SIG-M5 treated with dmso at 0.1 percent for 504 hours (cell line): Measurements from ENCODE around the gene METTL13.

ENCODE experiments used
- DNase-seq: peaks from one replicate; lab custom pipeline; 2025; ENCODE audit not compliant: unreplicated experiment; lab: John Stamatoyannopoulos, UW

The METTL13 gene

DNA sequence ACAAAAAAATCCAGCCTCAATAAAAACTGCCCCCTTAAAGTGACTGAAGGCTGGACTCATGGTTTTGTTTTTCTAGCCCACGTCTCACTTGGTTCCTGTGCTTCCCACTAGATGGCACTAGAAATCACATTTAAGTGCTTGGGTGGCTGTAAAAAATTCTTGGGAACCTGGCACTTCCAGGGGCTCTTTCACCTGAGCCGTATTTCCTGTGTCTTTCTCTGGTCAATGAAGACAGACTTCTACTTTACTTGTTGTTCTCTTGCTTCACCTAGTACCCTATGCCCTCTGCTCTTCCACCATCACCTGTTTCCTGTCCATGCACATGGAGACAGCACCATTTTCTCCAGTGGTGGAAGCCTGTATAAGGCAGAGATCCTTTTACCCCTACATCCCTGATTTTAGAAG, 20.0 kb downstream of the METTL13 start:
- peak; percentile 58 for DNase-seq

DNA sequence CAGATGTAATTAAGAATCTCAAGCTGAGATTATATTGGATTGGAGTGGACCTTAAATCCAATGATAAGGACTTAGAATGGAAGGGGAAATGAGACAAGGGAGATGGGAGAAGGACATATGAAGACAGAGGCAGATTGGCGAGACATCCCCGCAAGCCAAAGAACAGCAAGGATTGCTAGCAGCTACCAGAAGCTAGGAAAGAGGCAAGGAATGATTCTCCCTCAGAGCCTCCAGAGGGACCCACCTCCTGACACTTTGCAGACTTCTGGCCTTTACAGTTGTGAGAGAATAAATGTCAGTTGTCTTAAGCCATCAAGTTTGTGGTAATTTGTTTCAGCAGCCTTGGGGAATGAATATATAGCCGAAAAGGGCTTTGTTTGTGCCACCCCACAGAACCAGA, 20.7 kb downstream of the METTL13 start:
- DNase-seq: no peak

DNA sequence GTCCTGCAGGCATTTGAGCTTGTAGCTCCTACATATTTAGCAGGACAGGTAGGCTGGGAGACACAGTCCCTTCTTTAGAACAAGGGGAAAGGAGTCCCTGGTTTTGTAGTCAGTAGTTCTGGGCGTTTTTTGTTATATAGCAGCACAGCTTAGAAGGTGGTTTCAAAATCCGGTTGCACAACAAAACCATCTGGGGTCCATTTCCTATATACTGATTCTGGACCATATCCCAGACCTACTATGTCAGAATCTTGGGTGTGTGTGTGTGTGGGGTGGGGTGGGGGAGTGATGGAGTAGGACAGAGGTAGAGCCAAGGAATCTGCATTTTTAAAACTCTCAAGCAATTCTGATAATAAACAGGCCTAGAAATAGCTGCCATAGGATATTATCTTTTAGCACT, 21.6 kb downstream of the METTL13 start:
- DNase-seq: no peak

DNA sequence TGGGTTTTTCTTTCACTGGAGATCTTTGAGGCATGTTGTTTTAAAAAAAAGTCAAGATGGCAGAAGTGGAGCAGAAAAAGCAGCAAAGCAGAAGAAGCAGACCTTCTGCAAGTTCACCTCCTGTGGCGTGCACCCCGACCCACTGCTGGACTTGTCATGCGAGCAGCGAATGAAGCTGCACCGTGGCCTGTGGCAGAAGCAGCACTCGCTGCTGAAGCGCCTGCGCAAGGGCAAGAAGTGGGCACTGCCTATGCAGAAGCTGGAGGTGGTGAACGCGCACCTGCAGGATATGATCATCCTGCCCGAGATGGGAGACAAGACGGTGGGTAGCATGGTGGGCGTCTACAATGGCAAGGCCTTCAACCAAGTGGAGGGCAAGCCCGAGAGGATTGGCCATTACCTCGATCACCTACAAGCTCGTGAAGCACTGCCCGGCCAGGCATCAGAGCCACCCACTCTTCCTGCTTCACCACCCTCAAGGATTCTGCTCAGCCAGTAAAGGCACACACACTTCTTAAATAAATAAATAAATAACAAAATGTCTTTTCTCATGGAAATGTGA, 22.1 kb downstream of the METTL13 start:
- DNase-seq: no peak

DNA sequence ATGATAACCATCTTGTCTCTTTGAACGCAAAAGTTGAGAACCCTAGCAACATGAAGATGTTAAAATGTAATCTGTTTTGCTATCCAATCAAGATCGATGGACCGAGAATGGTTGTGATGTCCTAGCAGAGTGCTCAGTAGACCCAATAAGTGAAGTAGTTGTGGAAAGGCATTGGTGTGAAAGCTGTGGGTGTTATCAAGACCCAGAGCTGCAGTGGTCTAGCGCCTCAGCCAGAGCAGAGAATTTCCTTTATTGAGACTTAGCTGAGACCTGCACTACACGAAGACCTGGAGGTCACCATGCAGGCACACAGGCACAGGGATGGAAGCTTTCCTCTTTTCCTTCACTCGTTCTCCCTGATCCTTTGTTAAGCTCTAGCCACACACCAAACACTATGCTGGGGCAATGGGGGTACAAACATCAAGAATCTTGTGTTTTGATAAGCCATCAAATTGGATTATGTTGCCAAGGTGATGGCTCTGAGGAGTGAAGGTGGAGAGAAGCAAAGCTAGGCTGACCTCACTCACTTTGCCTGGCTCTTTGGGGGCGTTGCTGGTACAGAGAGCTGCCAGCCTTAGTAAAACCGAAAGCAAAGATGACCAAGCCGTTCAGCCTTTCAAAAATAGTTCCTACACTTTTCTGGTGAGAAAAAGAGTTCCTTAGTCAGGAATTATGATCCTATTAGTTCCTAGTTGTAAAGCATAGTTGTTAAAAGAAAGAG, 24.1 kb downstream of the METTL13 start:
- no peak for DNase-seq

DNA sequence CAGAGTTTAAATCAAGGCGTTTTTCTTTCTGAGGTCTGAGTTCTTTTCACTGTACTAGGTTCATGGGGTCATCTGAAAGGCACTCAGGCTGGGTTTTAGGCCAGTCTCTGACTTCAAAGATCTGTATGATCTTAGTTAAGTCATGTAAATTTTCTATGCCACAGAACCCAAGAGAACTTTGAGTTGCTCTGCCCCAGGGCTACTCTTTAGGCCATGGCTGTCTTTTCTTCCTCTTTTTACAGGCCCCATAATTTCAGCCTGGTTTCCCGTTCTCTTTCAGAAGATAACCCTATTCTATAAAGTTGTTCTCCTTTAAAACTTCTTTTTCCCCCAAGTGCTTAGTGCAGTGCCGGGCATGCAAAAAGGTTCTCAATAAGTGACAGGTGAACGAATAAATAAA, 26.1 kb downstream of the METTL13 start:
- no peak for DNase-seq

DNA sequence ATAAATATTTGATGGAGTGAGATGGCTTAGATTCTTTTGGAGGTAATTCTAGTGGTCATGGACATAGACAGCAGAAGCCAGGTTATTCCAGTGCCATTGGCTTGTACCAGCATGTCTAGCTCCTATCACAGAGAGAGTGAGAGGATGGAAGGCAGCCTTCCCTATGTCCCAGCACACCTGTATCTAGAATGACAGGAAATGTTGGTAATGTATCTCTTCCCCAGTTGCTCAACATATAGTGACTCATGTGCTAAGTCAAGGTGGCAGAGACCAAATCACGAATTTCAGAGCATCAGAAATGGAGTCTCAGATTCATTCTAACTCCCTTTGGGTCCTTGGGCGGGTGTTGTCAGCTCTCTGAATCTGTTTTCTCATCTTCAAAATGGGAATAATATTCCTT, 28.4 kb downstream of the METTL13 start:
- no peak for DNase-seq

DNA sequence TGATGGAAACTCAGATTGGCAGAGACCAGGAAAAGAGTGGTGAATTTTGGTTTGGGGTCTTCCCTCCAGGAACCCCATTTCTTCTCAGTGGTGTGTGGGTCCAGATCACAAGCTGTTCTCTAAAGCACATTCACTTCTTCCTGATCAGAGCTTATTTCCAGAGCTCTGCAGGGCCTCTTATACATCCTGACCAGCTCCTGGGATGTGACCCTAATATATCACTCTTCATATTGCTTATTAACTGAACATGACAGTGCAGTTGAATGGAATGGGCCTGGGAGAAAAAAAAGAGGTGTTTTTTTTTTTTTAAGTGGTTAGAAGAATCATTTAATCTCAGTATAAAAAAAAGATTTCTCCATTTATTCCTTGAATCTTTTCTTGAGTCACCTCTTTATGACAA, 30.2 kb downstream of the METTL13 start:
- no peak for DNase-seq

DNA sequence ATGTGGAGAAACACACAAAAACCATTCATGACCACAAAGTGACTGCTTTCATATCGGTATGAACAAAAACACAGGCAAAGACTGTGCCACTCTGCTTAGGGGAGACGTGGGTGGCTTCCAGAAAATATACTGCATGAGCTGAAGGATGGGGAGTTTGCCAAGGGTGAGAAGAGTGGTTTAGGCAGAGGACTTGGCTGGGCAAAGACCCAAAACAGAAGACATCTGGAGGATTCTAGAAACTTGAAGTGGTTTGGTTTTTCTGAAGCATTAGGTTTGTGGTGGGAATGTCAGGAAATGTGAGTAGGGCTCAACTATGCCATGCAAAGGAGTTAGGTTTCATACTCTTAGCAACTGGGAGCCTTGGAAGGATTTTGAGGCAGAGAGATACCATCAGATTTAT, 33.2 kb downstream of the METTL13 start:
- DNase-seq: no peak

DNA sequence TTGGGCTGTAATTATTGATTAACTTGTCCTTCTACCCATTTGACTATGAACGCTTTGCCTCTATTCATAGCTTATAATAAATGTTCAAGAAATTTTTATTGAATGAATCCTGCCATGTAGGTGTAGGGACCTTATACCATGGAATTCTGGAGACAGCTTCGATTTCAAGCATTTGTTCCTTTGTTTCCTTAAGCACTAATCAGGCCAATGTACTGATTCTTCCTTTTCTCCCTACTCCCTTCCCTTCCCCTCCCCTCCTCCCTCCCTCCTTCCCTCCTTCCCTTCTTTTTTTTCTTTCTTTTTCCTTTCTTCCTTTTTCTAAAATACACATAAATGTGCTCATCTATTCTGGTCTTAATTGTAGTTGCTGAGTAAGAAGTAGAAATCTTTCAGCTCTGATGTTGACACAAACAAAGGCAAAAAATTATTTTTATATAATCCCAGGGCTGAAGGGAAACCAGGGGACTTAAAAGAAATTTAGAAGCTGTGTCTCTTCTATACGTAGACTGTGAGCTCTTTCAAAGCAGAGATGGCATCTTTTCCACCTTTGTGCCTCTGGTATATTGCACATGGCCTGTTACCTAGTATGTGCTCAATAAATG, 34.9 kb downstream of the METTL13 start:
- DNase-seq: no peak

DNA sequence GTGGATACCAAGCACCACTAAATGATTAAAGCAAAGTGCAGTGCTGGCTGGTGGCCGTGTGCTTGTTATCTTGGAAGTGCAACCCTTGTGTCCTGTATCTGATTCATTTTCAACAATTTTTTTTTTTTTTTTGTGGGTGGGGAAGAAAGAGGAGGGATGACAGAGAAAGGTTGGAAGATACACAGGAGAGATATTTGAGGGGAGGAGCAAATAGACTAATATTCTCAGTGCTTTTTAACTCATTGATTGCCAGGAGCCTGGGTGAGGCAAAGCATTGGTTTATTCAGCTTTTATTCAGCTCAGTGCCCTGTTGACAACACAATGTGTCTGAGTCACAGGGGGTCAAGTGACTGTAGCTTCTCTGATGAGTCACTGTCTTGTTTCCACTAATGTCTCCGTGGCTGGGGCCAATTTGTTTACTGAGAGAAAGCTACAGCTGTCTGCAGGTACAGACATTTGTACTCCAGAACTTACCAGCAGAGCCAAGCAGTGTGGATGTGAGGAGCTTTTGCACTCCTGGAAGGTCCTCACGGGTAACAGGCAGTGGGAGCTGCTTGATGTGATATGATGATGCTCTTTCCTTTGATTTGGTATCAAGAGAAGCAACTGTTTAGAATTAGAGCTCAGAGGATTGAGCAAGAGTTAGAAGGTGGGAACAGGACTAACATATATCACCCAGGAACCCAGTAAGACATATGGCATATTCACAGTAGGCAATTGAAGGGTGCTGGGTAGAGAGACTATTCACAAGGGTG, 36.2 kb downstream of the METTL13 start:
- DNase-seq: peak; percentile 15

DNA sequence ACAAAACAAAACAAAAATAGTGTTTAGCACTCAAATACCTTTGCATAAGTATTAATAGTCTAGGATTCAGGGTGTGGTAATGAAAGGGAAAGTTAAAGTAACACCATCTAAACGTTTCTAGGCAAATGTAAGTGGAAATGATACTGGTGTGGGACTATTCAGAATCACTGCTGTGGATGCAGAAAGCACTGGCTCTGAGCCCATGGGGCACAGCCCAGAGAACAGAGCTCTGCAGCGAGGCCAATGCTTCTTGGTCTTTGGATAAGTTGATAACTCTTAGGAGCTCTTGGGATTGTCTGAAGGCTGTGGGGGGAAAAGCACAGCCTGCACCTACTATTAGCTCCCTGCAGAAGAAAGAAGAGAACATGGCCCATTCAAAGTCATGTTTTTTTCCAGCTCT, 38.5 kb downstream of the METTL13 start:
- DNase-seq: no peak

DNA sequence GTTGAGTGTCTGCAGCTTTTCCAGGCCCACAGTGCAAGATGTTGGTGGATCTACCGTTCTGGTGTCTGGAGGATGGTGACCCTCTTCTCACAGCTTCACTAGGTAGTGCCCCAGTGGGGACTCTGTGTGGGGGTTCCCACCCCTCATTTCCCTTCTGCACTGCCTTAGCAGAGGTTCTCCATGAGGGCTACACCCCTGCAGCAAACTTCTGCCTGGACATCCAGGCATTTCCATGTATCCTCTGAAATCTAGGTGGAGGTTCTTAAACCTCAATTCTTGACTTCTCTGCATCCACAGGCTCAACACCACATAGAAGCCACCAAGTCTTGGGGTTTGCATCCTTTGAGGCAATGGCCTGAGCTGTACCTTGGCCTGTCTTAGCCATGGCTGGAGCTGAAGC, 45.5 kb downstream of the METTL13 start:
- no peak for DNase-seq

DNA sequence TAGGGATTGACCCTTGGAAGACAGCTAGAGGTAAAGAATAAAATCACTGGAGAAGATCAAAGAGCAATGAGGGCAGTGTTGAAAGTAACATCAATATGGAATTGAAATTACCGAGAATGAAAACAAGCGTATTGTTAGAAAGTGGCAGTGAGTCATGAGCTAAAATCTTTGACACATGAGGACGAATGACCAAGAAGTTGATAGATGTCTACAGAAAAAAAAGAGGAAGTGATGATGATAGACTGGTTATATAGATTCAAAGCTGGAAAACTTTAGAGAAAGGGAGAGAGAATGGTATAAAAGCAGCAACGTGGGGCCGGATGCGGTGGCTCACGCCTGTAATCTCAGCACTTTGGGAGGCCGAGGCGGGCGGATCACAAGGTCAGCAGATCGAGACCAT, 47.3 kb downstream of the METTL13 start:
- DNase-seq: peak; percentile 57

DNA sequence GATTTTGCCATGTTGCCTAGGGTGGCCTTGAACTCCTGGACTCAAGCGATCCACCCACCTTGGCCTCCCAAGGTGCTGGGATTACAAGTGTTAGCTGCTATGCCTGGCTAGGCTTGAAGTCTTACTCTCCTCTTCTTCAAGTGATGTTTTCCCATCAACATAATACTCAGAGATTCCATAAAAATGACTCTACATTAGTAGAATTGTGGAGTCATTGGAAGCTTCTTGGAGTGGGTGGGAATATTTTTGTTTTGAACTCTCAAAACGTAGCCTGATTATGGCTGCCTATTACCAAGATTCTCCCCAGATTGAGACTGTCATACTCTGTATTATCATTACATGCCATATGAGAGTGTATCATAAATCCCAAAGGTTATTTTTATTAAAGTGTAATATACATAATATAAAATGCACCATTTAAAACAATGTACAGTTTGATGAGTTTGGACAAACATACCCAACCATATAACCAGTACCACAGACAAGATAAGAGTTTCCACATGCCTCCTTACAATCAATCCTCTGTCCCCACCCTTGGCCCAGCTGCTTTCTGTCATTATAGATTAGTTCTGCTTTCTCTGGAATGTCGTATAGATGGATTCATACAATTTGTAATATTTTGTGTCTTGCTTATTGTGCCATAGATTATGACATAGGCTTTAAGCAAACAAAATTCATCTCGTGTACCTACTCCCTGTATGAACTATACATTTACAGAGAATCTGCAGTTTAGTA, 51.8 kb downstream of the METTL13 start:
- DNase-seq: no peak

DNA sequence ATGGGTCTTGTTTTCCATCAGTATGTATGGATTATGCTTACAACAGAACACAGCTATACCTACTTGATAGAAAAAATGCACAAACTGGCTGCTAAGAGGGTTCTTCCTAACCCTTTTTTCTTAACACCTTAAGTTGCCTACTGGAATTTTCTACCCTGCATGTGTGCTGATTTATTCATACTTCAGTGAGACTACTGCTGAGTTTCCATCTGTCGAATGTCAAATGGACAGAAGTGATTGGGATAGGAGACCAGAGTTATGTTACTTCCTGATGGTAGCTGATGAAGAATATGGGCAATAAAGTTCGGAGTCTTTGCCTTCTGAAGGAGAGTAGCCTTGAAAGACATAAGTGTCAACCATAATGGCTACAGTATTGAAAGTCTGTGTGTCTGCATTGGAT, 53.4 kb downstream of the METTL13 start:
- no peak for DNase-seq

DNA sequence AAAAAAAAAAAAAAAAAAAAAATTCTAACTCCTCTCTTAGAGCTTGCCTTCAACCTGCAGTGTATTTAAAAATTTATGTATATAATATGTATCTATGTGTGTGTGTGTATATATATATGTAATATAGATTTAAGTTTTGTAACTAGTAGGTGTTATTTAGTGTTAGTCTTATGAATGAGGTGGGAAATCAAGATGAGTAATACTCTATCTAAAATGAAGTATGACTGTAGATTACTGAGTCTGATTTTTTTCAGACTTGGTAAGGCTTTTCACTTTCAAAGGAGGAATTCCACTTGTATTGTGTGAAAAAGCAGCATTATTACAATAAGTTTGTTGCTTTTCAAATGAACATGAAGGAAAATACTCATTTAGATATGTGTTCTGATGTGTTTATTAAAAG, 54.4 kb downstream of the METTL13 start:
- no peak for DNase-seq

DNA sequence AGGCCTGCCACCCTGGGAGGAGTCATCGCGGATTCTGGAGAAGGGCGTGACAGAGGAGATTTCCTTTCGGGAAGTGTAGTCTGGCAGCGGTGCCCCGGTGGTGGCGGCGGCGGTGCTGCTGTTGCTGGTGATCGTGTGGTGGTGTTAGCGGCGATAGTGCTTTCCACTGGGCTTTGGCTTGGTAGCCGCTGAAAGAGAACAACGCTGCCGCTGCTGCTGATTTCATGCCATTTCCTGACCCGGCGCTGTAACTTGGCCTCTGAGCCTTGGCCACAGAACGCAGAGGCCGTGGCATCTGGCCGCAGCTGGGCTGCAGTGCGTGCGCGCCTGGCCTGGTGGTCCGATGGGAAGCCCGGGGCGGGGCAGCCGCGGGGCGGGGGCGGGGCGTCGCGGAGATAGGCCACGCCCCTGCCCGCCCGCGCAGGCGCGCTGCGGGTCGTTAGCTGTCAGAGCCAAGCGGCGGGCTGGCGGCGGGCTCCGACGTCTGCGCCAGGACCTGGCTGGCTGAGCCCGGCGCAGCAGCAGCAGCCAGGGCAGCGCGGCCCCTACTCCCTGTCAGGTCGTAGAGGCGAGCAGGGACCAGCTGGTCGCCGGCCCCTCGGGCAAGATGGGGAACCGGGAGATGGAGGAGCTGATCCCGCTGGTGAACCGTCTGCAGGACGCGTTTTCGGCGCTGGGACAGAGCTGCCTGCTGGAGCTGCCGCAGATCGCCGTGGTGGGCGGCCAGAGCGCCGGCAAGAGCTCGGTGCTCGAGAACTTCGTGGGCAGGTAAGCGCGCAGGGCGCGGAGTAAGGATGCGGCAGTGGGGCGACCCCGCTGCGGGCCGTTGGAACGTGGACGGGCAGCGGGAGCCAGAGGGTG, 59.8 kb downstream of the METTL13 start, which contains the start of gene DNM3:
Gene DNM3 (plus strand): TSS at position 449 of the 861 bp plus-strand sequence. CDS start 159 bp downstream, at position 608.
- DNase-seq: peak; percentile 55

DNA sequence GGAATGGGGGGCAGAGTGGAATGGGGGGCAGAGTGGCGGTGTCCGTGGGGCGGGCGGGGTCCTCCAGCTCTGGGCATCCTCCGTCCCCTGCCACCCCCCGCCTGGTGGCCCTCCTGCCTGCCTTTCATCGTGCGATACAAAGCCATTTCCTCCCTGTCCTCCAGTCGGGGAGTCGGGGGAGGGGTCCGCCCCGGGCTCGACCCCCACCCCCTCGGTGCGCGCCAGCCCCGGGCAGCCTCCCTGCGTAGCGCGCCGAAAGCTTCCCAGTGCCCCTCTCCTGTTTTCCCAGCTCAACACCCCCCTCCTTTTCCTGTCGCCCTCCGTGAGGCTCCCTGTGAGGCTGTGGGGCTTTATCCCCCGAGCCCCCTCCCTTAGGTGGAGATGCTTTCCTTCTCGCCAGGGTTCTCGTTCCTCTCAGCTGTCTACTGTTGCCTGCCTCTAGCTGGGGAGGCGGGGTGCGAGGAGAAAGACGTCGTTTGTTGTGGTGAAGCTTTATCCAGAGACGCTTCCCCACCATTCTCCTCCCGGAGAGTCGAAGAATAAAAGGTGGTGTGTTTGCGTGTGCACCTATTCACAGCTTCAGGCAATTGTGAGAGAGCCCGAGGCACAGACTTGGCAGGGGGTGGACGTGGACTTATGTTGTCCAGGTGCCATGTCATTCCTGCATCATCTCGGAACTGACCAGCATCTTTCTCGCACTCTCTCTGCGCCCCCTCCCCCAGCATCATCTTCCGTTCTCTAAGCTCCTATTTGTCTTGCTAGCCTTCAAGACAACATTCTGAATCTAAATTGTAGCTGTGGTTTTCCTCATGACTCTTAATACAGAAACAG, 60.7 kb downstream of the METTL13 start:
- DNase-seq: no peak
